ENCODE data around the gene RNU6-1. TPM values are rescaled to one million over a fixed set of nuclear protein-coding genes. Genes with fewer than 3 reads are reported as not detected.

RNU6-1 gene
- total RNA-seq, 1 experiment from 2014 or later = not detected

DNA sequence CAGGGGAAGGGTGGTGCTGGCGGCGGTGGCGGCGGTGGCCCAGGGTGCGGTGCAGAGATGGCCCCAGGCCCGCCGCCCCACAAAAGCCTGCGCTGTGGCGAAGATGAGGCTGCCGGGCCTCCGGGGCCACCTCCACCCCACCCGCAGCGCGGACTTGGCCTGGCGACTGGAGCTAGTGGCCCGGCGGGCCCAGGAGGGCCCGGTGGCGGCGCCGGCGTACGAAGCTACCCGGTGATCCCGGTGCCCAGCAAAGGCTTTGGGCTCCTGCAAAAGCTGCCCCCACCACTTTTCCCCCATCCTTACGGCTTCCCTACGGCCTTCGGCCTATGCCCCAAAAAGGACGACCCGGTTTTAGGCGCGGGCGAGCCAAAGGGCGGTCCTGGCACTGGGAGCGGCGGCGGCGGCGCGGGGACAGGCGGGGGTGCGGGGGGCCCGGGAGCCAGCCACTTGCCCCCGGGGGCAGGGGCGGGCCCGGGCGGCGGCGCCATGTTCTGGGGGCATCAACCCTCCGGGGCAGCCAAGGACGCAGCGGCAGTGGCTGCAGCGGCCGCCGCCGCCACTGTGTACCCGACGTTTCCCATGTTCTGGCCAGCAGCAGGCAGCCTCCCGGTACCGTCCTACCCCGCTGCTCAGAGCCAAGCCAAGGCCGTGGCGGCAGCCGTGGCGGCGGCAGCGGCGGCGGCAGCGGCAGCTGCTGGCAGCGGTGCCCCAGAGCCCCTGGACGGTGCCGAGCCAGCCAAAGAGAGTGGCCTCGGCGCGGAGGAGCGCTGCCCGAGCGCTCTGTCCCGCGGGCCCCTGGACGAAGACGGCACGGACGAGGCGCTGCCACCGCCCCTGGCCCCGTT lies 12.9 kb downstream of the RNU6-1 start:
- peaks cover 15% of the 10 kb centered on the region for H3K36me3 Mint-ChIP-seq (ENCODE audit: insufficient read depth, unreplicated experiment)
- no peak for DNase-seq
- H3K9me3 Mint-ChIP-seq (ENCODE audit: low read depth, unreplicated experiment) = peaks cover 2% of the 10 kb centered on the region
- no peak overlapping the region for H3K4me3 Mint-ChIP-seq (ENCODE audit: low read depth, unreplicated experiment)
- no peak overlapping the region for H3K27ac Mint-ChIP-seq (ENCODE audit: unreplicated experiment)
- BruUV-seq (replicated peaks) = no TSS peak
- CTCF ChIA-PET = no interaction called here
- TF ChIP-seq, protein P1, sequence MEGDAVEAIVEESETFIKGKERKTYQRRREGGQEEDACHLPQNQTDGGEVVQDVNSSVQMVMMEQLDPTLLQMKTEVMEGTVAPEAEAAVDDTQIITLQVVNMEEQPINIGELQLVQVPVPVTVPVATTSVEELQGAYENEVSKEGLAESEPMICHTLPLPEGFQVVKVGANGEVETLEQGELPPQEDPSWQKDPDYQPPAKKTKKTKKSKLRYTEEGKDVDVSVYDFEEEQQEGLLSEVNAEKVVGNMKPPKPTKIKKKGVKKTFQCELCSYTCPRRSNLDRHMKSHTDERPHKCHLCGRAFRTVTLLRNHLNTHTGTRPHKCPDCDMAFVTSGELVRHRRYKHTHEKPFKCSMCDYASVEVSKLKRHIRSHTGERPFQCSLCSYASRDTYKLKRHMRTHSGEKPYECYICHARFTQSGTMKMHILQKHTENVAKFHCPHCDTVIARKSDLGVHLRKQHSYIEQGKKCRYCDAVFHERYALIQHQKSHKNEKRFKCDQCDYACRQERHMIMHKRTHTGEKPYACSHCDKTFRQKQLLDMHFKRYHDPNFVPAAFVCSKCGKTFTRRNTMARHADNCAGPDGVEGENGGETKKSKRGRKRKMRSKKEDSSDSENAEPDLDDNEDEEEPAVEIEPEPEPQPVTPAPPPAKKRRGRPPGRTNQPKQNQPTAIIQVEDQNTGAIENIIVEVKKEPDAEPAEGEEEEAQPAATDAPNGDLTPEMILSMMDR (IDR thresholded peaks at IDR 0.05; ENCODE audit: unreplicated experiment) = no peak
- peaks cover 13% of the 10 kb centered on the region for H3K4me1 Mint-ChIP-seq (ENCODE audit: low read depth, unreplicated experiment)
- H3K27me3 Mint-ChIP-seq (ENCODE audit: unreplicated experiment) = peaks cover 90% of the 10 kb centered on the region
- intact Hi-C loops (cut with micrococcal nuclease; ENCODE audit: unreplicated experiment) = no loop called here

- Mint-ChIP-seq H3K27me3 (ENCODE audit: unreplicated experiment) (peaks cover 93% of the 10 kb centered on the region), H3K36me3 (ENCODE audit: insufficient read depth, unreplicated experiment) (peaks cover 20% of the 10 kb centered on the region), H3K9me3 (ENCODE audit: low read depth, unreplicated experiment) (peaks cover 2% of the 10 kb centered on the region), H3K27ac (ENCODE audit: unreplicated experiment) (no peak overlapping the region), H3K4me3 (ENCODE audit: low read depth, unreplicated experiment) (peak overlapping the region; percentile 25), H3K4me1 (ENCODE audit: low read depth, unreplicated experiment) (peaks cover 13% of the 10 kb centered on the region)
- no peak for DNase-seq
- CTCF ChIA-PET = no interaction called here
- TF ChIP-seq, protein P1 (IDR thresholded peaks at IDR 0.05; ENCODE audit: unreplicated experiment) = no peak
- no TSS peak for BruUV-seq (replicated peaks)
- intact Hi-C loops (cut with micrococcal nuclease; ENCODE audit: unreplicated experiment) = no loop called here
These were observed 13.7 kb downstream of the RNU6-1 start for GRCh38 chr15:67825881-67826716.

DNA sequence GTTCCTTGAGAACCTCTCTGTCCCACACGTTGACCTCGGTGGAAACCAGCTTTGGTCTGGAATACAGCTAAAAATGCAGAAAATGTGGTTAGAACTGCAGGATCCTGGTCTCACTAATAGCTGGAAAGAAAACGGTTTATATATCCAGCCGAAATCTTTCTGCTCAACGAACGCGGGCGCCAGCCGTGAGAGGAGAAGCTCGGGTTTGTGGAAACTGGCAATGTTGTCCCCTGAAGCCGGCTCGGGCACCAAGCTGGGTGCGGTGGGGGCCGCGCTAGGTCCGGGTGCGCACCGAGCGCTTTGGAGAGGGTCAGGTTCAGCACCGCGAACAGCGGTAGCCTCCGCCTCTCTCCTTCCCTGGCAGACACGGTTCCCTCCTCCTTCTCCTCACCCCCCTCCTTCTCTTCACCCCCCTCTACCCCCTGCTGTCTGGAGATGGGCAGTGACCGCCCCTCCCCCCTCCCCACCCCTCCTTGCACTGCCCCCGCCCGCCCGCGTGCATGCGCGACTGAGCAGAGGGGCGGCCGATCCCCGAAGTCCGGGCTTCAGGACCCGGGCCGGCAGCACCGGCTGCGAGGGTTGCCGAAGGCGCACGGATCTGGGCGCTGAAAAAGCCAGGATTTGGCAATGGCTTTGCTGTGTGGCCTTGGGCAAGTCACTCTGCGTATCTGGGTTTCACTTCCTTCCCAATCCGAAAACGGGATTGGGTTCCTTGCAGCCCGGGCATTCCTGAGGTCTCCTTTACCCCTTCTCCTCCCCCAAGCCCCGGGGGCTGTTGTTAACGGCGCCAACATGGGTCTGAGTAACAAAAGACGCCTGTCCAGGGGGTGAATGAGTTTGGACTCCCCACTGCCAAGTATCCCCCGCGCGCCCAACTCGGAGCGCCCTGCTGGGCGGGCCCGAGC lies 14.6 kb downstream of the RNU6-1 start, which contains the start of gene SKOR1:
TSS of gene SKOR1 (plus strand) at position 534 of the 905 bp plus-strand sequence. CDS start at position 628, 94 bp downstream.
- no TSS peak for BruUV-seq (replicated peaks)
- TF ChIP-seq, protein P1 (IDR thresholded peaks at IDR 0.05; ENCODE audit: unreplicated experiment) = no peak
- Mint-ChIP-seq H3K27ac (ENCODE audit: unreplicated experiment) (no peak within 1 kb of the TSS), H3K9me3 (ENCODE audit: low read depth, unreplicated experiment) (peaks cover 2% of the 10 kb centered on the region), H3K4me3 (ENCODE audit: low read depth, unreplicated experiment) (peak within 1 kb of the TSS; percentile 25), H3K4me1 (ENCODE audit: low read depth, unreplicated experiment) (peaks cover 13% of the 10 kb centered on the region), H3K27me3 (ENCODE audit: unreplicated experiment) (peaks cover 93% of the 10 kb centered on the region), H3K36me3 (ENCODE audit: insufficient read depth, unreplicated experiment) (peaks cover 20% of the 10 kb centered on the region)
- no peak for DNase-seq
- CTCF ChIA-PET = no interaction called here
- intact Hi-C loops (cut with micrococcal nuclease; ENCODE audit: unreplicated experiment) = no loop called here

All from Calu3 (cell line).